Endothelial cell of umbilical vein (primary cell): ENCODE results near the gene TBC1D14. TPM values are rescaled to one million over a fixed set of nuclear protein-coding genes. Genes with fewer than 3 reads are reported as not detected.
A peak's percentile ranks its signal among the peaks of the same experiment; 100 is the strongest.

Source experiments
- BruUV-seq: library from RNA; stranded (reverse); fragments of 400-500 nt; replicated peaks from 2 replicates; lab custom pipeline; 2021; lab: Mats Ljungman, UMichigan
- CTCF ChIA-PET: fragments of 300-600, 350-600 bp; sonication (Branson Sonifier 250); formaldehyde crosslinking; loops from one replicate; lab custom pipeline; 2021; ENCODE audit warnings: antibody characterized with exemption, inconsistent platforms; lab: Charles Lee
- POLR2A ChIA-PET: fragments of 300-600, 350-600 bp; sonication (Branson Sonifier 250); formaldehyde crosslinking; loops from one replicate; lab custom pipeline; 2021; ENCODE audit warnings: antibody characterized with exemption, inconsistent platforms; lab: Charles Lee
- DNase-seq: peaks from one replicate; pipeline ENCODE4 v3.0.0-alpha.2; 2011; ENCODE audit warnings: low read depth, low spot score
- FAIRE-seq: peaks from 2 replicates; lab custom pipeline; 2011; peaks lifted over from hg19 to GRCh38; lab: Jason Lieb, UNC
- H2AFZ ChIP-seq: 2 replicates; pipeline ENCODE4 v1.6.0; 2012; ENCODE audit warnings: low read depth, low read length, control low read depth, inconsistent platforms
- H3K27ac ChIP-seq: 2 replicates; pipeline ENCODE4 v1.5.1; 2011; ENCODE audit warnings: low read depth, mild to moderate bottlenecking, control low read depth, low read length, moderate library complexity; ENCODE audit not compliant: insufficient read depth
- H3K27me3 ChIP-seq, 2 experiments: 2 replicates each; pipeline versions ENCODE4 v1.6.0 to v1.6.1; 2011; ENCODE audit warnings: low read length in 2 of 2, mixed read lengths in 1 of 2; ENCODE audit not compliant: control insufficient read depth in 2 of 2, insufficient read depth in 2 of 2
- H3K36me3 ChIP-seq, 2 experiments: 2 replicates in 1 of 2; 3 replicates in 1 of 2; pipeline ENCODE4 v1.5.1; 2011; ENCODE audit warnings: low read length in 2 of 2, mild to moderate bottlenecking in 1 of 2, moderate library complexity in 1 of 2; ENCODE audit not compliant: control insufficient read depth in 2 of 2, insufficient read depth in 2 of 2; ENCODE audit errors: extremely low read depth in 1 of 2
- H3K4me1 ChIP-seq: 3 replicates; pipeline ENCODE4 v1.5.1; 2011; ENCODE audit warnings: mild to moderate bottlenecking, low read length; ENCODE audit not compliant: control insufficient read depth, insufficient read depth; ENCODE audit errors: extremely low read depth
- H3K4me2 ChIP-seq: 2 replicates; pipeline ENCODE4 v1.6.1; 2011; ENCODE audit warnings: low read length, control low read depth, mixed read lengths; ENCODE audit not compliant: insufficient read depth
- H3K4me3 ChIP-seq, 3 experiments: fragments of 200-600 bp in 1 of 3; sonication (generic), shearing (Covaris generic) in 1 of 3; replicated peaks in 1 of 3; 2 replicates each; pipeline ENCODE4 v1.5.1; 2011 to 2016; ENCODE audit warnings: control low read depth in 3 of 3, low read length in 3 of 3, mild to moderate bottlenecking in 2 of 3, inconsistent platforms in 1 of 3, low read depth in 1 of 3, moderate library complexity in 1 of 3; ENCODE audit not compliant: insufficient read depth in 1 of 3
- H3K79me2 ChIP-seq: 2 replicates; pipeline ENCODE4 v1.6.0; 2012; ENCODE audit warnings: low read length, inconsistent platforms; ENCODE audit not compliant: control insufficient read depth, insufficient read depth
- H3K9ac ChIP-seq: replicated peaks from 2 replicates; pipeline ENCODE3; 2011; ENCODE audit warnings: low read length, control low read depth; ENCODE audit not compliant: insufficient read depth; ENCODE audit errors: extremely low read depth
- H3K9me1 ChIP-seq: replicated peaks from 3 replicates; pipeline ENCODE4 v1.6.0; 2011; ENCODE audit warnings: mild to moderate bottlenecking, low read length; ENCODE audit not compliant: control insufficient read depth, insufficient read depth; ENCODE audit errors: extremely low read depth
- H3K9me3 ChIP-seq: replicated peaks from 2 replicates; pipeline ENCODE4 v1.5.1; 2012; ENCODE audit warnings: low read length, inconsistent platforms; ENCODE audit not compliant: control insufficient read depth, insufficient read depth
- H4K20me1 ChIP-seq: replicated peaks from 2 replicates; pipeline ENCODE3; 2011; ENCODE audit warnings: mild to moderate bottlenecking, low read length; ENCODE audit not compliant: control insufficient read depth, insufficient read depth; ENCODE audit errors: extremely low read depth
- CTCF ChIP-seq, 2 donors: IDR thresholded peaks; 1 replicate in 1 of 2; 2 replicates in 1 of 2; pipeline ENCODE4 v1.5.1; 2011; ENCODE audit warnings: low read length in 2 of 2, mild to moderate bottlenecking in 2 of 2, moderate library complexity in 2 of 2, control low read depth in 1 of 2, inconsistent platforms in 1 of 2, low read depth in 1 of 2; ENCODE audit not compliant: insufficient read depth in 1 of 2; ENCODE audit errors: extremely low read depth in 1 of 2
- EZH2 ChIP-seq: IDR thresholded peaks from 2 replicates; pipeline ENCODE4 v1.6.1; 2012; ENCODE audit warnings: borderline replicate concordance, low read depth, mild to moderate bottlenecking, moderate library complexity, low read length, inconsistent platforms; ENCODE audit not compliant: severe bottlenecking
- FOS ChIP-seq: IDR thresholded peaks from 2 replicates; pipeline ENCODE4 v1.6.1; 2011; ENCODE audit warnings: mild to moderate bottlenecking, low read length, moderate library complexity, borderline replicate concordance; ENCODE audit not compliant: insufficient read depth
- GATA2 ChIP-seq: IDR thresholded peaks from 2 replicates; pipeline ENCODE4 v1.7.0; 2011; ENCODE audit warnings: low read depth, mild to moderate bottlenecking, moderate library complexity, mixed read lengths, low read length; ENCODE audit not compliant: insufficient read length, insufficient read depth
- JUN ChIP-seq: IDR thresholded peaks from 2 replicates; pipeline ENCODE4 v1.6.1; 2011; ENCODE audit warnings: borderline replicate concordance, low read depth; ENCODE audit not compliant: insufficient read length, insufficient read depth
- MAX ChIP-seq: IDR thresholded peaks from 2 replicates; pipeline ENCODE4 v1.6.1; 2011; ENCODE audit not compliant: insufficient read depth, insufficient read length
- MYC ChIP-seq: IDR thresholded peaks from one replicate; pipeline ENCODE4 v1.6.1; 2011; ENCODE audit warnings: mild to moderate bottlenecking, low read depth, low read length
- POLR2A ChIP-seq: IDR thresholded peaks from 2 replicates; pipeline ENCODE4 v1.6.1; 2012; ENCODE audit warnings: low read depth, mild to moderate bottlenecking, control low read depth, low read length
- POLR2AphosphoS5 ChIP-seq: IDR thresholded peaks from 2 replicates; pipeline ENCODE4 v1.6.1; 2012; ENCODE audit warnings: low read depth, mild to moderate bottlenecking, control low read depth, low read length, moderate library complexity; ENCODE audit not compliant: insufficient read depth
- dilution Hi-C: fragments of 300-500 bp; cut with MboI; formaldehyde crosslinking; loops from one replicate; pipeline ENCODE4 v1.15.0; 2019; ENCODE audit warnings: low sequenced_read_pairs; ENCODE audit not compliant: extremely low pct_ligation_motif_present
- intact Hi-C: fragments of 100-400 bp; cut with micrococcal nuclease; formaldehyde crosslinking; loops from one replicate; pipeline ENCODE4 v1.10.0; 2022
- polyA plus RNA-seq, 4 experiments: library from polyadenylated mRNA; depleted of rRNA in 3 of 4; stranded (reverse) in 3 of 4; unstranded in 1 of 4; fragments of >200 nt; gene quantifications; 2 replicates each; pipeline versions ENCODE4 v1.2.1 to v1.2.3, GENCODE V29; 2011 to 2012; ENCODE audit warnings: missing spikeins in 1 of 4
- total RNA-seq: library from RNA; stranded (reverse); gene quantifications from 2 replicates; pipeline ENCODE4 v1.2.3, GENCODE V29; 2021

TBC1D14 gene
- total and polyA plus RNA-seq, 2 donors (not counting 3 experiments of a cell fraction or from before 2014, with no cell fraction given) = 23.7 to 24.8 TPM

DNA sequence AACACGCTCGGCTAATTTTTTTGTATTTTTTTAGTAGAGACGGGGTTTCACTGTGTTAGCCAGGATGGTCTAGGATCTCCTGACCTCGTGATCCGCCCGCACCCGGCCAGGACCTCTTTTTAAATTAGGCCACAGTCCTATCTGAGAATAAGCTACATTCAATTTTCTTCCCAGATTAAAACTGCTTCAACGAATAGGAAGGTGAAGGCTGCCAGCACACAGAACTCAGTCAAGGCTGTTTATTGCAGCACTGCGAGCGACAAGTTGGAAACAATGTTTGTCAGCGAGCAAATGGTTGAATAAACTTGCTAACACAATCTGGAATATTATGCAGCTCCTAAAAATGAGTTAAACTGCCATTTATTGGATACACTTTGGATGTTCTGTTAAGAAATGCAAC lies 156.4 kb downstream of the TBC1D14 start:
- H3K9me3 ChIP-seq = no peaks in the 10 kb centered on the region
- CTCF ChIA-PET = interaction anchor here (1.4 to 8.6 kb wide), 4 partner anchors 11 to 346 kb away, joined by 4 to 79 read pairs (median 20); partner anchors contain the start of gene TADA2B
- DNase-seq (no peak), FAIRE-seq (no peak)
- H3K79me2 ChIP-seq = peaks cover 46% of the 10 kb centered on the region
- dilution Hi-C loops (no loop called here), intact Hi-C loops (no loop called here)
- H2AFZ ChIP-seq = no peak overlapping the region
- no peak overlapping the region for H3K4me3 ChIP-seq
- no peak overlapping the region for H3K9ac ChIP-seq
- no TSS peak for BruUV-seq
- H4K20me1 ChIP-seq = no peaks in the 10 kb centered on the region
- POLR2A ChIA-PET = no interaction called here
- H3K9me1 ChIP-seq = no peaks in the 10 kb centered on the region
- TF ChIP-seq POLR2A = no peak
- H3K4me2 ChIP-seq = peak overlapping the region; percentile 89
- peaks cover 13 to 29% of the 10 kb centered on the region in 2 experiments for H3K36me3 ChIP-seq
- H3K27ac ChIP-seq = no peak overlapping the region
- peaks cover 20% of the 10 kb centered on the region for H3K4me1 ChIP-seq
- no peaks in the 10 kb centered on the region for H3K27me3 ChIP-seq

GRCh38 chr4:7066493-7066892 lies 156.9 kb downstream of the TBC1D14 start:
- ChIA-PET CTCF (interaction anchor here (0.9 to 8.6 kb wide), 8 partner anchors 11 to 346 kb away, joined by 3 to 79 read pairs (median 6); partner anchors contain the start of gene TADA2B), POLR2A (no interaction called here)
- no peaks in the 10 kb centered on the region for H4K20me1 ChIP-seq
- H3K36me3 ChIP-seq = peaks cover 11 to 24% of the 10 kb centered on the region in 2 experiments
- DNase-seq = no peak
- H2AFZ ChIP-seq = no peak overlapping the region
- FAIRE-seq = no peak
- TSS peak; percentile 34 for BruUV-seq
- H3K4me2 ChIP-seq = peak overlapping the region; percentile 89
- H3K27me3 ChIP-seq = no peaks in the 10 kb centered on the region
- H3K4me1 ChIP-seq = peaks cover 20% of the 10 kb centered on the region
- no peaks in the 10 kb centered on the region for H3K9me1 ChIP-seq
- intact Hi-C loops (no loop called here), dilution Hi-C loops (no loop called here)
- H3K27ac ChIP-seq = no peak overlapping the region
- no peaks in the 10 kb centered on the region for H3K9me3 ChIP-seq
- H3K9ac ChIP-seq = peak overlapping the region; percentile 69
- no peak for TF ChIP-seq EZH2
- TF ChIP-seq JUN = no peak
- no peak for TF ChIP-seq POLR2AphosphoS5
- TF ChIP-seq MYC = no peak
- no peak for TF ChIP-seq CTCF (IDR thresholded peaks at IDR 0.05; ENCODE audit: extremely low read depth in 1 of 2, insufficient read depth in 1 of 2, low read depth in 1 of 2, low read length in 2 of 2)
- TF ChIP-seq FOS = no peak
- no peak for TF ChIP-seq MAX
- no peak for TF ChIP-seq POLR2A
- no peak for TF ChIP-seq GATA2
- peaks cover 46% of the 10 kb centered on the region for H3K79me2 ChIP-seq
- H3K4me3 ChIP-seq = peak overlapping the region in 2 of 3 experiments; percentile 44 to 58
